HEK293T (cell line): ENCODE results near the gene PPARA.

ENCODE experiments used
- BHLHE40 ChIP-seq: fragments of 450-650 bp; IDR thresholded peaks from 2 replicates; pipeline ENCODE4 v1.6.1; 2016; ENCODE audit warnings: mild to moderate bottlenecking, moderate library complexity, borderline replicate concordance
- FOXA1 ChIP-seq: fragments of 450-650 bp; IDR thresholded peaks from 2 replicates; pipeline ENCODE4 v1.6.1; 2016; ENCODE audit warnings: mild to moderate bottlenecking
- SUZ12 ChIP-seq: fragments of 450-650 bp; IDR thresholded peaks from 2 replicates; pipeline ENCODE4 v1.6.1; 2016; ENCODE audit warnings: mild to moderate bottlenecking
- TARDBP ChIP-seq: fragments of 450-650 bp; IDR thresholded peaks from 2 replicates; pipeline ENCODE4 v1.6.1; 2016
- ZNF384 ChIP-seq: fragments of 450-650 bp; IDR thresholded peaks from 2 replicates; pipeline ENCODE4 v1.6.1; 2016

- TF ChIP-seq ZNF384 (no peak), TARDBP (no peak), FOXA1 (no peak), SUZ12 (no peak), BHLHE40 (no peak)
These were observed 58.9 kb downstream of the PPARA start for GRCh38 chr22:46209262-46209661.
